GM21447 (cell line): ENCODE data around the gene HSPG2.
A peak's percentile ranks its signal among the peaks of the same experiment; 100 is the strongest.

Experiments used
- ATAC-seq: cut with Tn5 transposase; IDR thresholded peaks from one replicate; pipeline ENCODE4 v1.9.1; 2021; ENCODE audit not compliant: unreplicated experiment

Gene HSPG2

DNA sequence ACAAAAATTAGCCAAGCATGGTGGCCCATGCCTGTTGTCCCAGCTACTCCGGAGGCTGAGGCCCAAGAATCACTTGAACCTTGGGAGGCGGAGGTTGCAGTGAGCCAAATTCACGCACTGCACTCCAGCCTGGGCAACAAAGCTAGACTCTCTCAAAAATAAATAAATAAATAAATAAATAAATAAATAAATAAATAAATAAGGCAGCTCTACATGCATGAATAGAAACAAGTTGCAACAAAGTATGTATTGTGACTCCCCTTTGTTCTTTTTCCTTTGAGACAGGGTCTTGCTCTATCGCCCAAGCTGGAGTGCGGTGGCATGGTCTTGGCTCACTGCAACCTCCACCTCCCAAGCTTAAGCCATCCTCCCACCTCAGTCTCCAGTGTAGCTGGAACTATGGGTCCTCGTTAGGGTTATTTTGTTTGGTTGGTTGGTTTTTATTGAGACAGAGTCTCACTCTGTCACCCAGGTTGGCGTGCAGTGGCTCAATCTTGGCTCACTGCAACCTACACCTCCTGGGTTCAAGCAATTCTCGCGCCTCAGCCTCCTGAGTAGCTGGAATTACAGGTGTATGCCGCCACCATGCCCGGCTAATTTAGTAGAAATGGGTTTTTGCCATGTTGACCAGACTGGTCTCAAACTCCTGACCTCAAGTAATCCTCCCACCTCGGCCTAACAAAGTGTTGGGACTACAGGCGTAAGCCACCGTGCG, 162.1 kb downstream of the HSPG2 start:
- no peak for ATAC-seq

GRCh38 chr1:21773585-21773984, 163.5 kb downstream of the HSPG2 start:
- peak; percentile 50 for ATAC-seq
